WTC11 (cell line): Measurements from ENCODE around the gene CYSRT1. TPM values are rescaled to one million over a fixed set of nuclear protein-coding genes. Genes with fewer than 3 reads are reported as not detected.

Experiments
- ARID4B ChIP-seq: sonication (generic); formaldehyde crosslinking; IDR thresholded peaks from 2 replicates; pipeline ENCODE4 v1.8.0; 2023; ENCODE audit warnings: missing genetic modification reagents, mild to moderate bottlenecking, borderline replicate concordance
- ATF2 ChIP-seq: sonication (generic); formaldehyde crosslinking; IDR thresholded peaks from 2 replicates; pipeline ENCODE4 v1.8.1; 2022; ENCODE audit warnings: low read depth, missing genetic modification reagents, borderline replicate concordance
- CDX4 ChIP-seq: fragments of 250-450 bp; sonication (Bioruptor Pico); IDR thresholded peaks from 2 replicates; pipeline ENCODE4 v1.9.0; 2021; ENCODE audit warnings: moderate library complexity, mild to moderate bottlenecking, inconsistent platforms, borderline replicate concordance
- E2F5 ChIP-seq: sonication (generic); formaldehyde crosslinking; IDR thresholded peaks from 2 replicates; pipeline ENCODE4 v1.8.1; 2022; ENCODE audit warnings: mild to moderate bottlenecking, moderate library complexity, missing genetic modification reagents
- ETV6 ChIP-seq: sonication (generic); formaldehyde crosslinking; IDR thresholded peaks from 2 replicates; pipeline ENCODE4 v1.8.1; 2022; ENCODE audit warnings: mild to moderate bottlenecking, missing genetic modification reagents
- FOXP1 ChIP-seq: sonication (generic); formaldehyde crosslinking; IDR thresholded peaks from 2 replicates; pipeline ENCODE4 v1.8.0; 2022; ENCODE audit warnings: missing genetic modification reagents, mild to moderate bottlenecking, moderate library complexity, borderline replicate concordance
- GABPB1 ChIP-seq: sonication (generic); formaldehyde crosslinking; IDR thresholded peaks from 2 replicates; pipeline ENCODE4 v1.8.1; 2023; ENCODE audit warnings: mild to moderate bottlenecking, missing genetic modification reagents
- GTF2I ChIP-seq: fragments of 250-450 bp; sonication (Bioruptor Pico); conservative IDR thresholded peaks from 2 replicates; pipeline ENCODE4 v1.4.0; 2021; ENCODE audit warnings: mild to moderate bottlenecking
- MXD4 ChIP-seq: fragments of 250-450 bp; sonication (Bioruptor Pico); IDR thresholded peaks from 2 replicates; pipeline ENCODE4 v1.8.0; 2021; ENCODE audit warnings: mild to moderate bottlenecking, moderate library complexity, borderline replicate concordance
- NR1H2 ChIP-seq: sonication (generic); formaldehyde crosslinking; IDR thresholded peaks from 2 replicates; pipeline ENCODE4 v1.9.0; 2021; ENCODE audit warnings: mild to moderate bottlenecking, moderate library complexity, missing genetic modification reagents
- NR3C1 ChIP-seq: sonication (generic); formaldehyde crosslinking; conservative IDR thresholded peaks from 2 replicates; pipeline ENCODE4 v1.8.1; 2023; ENCODE audit warnings: low read depth, mild to moderate bottlenecking, missing genetic modification reagents
- SMAD3 ChIP-seq: sonication (generic); formaldehyde crosslinking; IDR thresholded peaks from 2 replicates; pipeline ENCODE4 v1.8.0; 2022; ENCODE audit warnings: missing genetic modification reagents, mild to moderate bottlenecking, borderline replicate concordance
- TCF7 ChIP-seq: sonication (generic); formaldehyde crosslinking; IDR thresholded peaks from 2 replicates; pipeline ENCODE4 v1.8.0; 2022; ENCODE audit warnings: mild to moderate bottlenecking, low read depth, missing genetic modification reagents, moderate library complexity
- ZNF219 ChIP-seq: sonication (generic); formaldehyde crosslinking; IDR thresholded peaks from 2 replicates; pipeline ENCODE4 v1.8.0; 2023; ENCODE audit warnings: missing genetic modification reagents, mild to moderate bottlenecking, borderline replicate concordance
- ZNF396 ChIP-seq: fragments of 250-450 bp; sonication (Bioruptor Pico); IDR thresholded peaks from 2 replicates; pipeline ENCODE4 v1.8.0; 2021; ENCODE audit warnings: mild to moderate bottlenecking, moderate library complexity, borderline replicate concordance
- ZNF423 ChIP-seq: fragments of 250-450 bp; sonication (Bioruptor Pico); IDR thresholded peaks from 2 replicates; pipeline ENCODE4 v2.1.2; 2022; ENCODE audit warnings: mild to moderate bottlenecking, moderate library complexity
- ZNF671 ChIP-seq: fragments of 250-450 bp; sonication (Bioruptor Pico); IDR thresholded peaks from 2 replicates; pipeline ENCODE4 v1.8.0; 2021; ENCODE audit warnings: mild to moderate bottlenecking
- total RNA-seq: library from RNA; stranded (reverse); gene quantifications from 3 replicates; pipeline ENCODE4 v1.2.3, GENCODE V29; 2021
- TF ChIP-seq, protein P1 (sequence below): sonication (generic); formaldehyde crosslinking; IDR thresholded peaks from 2 replicates; pipeline ENCODE4 v1.8.0; 2022; ENCODE audit warnings: mild to moderate bottlenecking, missing genetic modification reagents
- TF ChIP-seq, protein P2 (sequence below): sonication (generic); formaldehyde crosslinking; IDR thresholded peaks from 2 replicates; pipeline ENCODE4 v1.8.0; 2022; ENCODE audit warnings: missing genetic modification reagents
- TF ChIP-seq, protein P3 (sequence below): sonication (generic); formaldehyde crosslinking; IDR thresholded peaks from 2 replicates; pipeline ENCODE4 v1.8.1; 2023; ENCODE audit warnings: mild to moderate bottlenecking, missing genetic modification reagents, borderline replicate concordance

CYSRT1 gene
- total RNA-seq, 1 experiment from 2014 or later, result 3.5 TPM

GRCh38 chr9:137240841-137241489 is 16.0 kb downstream of the CYSRT1 start, which contains the start of gene TUBB4B (continued):
- TF ChIP-seq ZNF671 (CRISPR knock-in tag) (no peak), E2F5 (peak; percentile 67; the same call in 1 of the 2 replicates), ARID4B (CRISPR knock-in tag) (peak; percentile 85; the same call in 1 of the 2 replicates), GABPB1 (CRISPR knock-in tag) (peak; percentile 66; the same call in 1 of the 2 replicates), ZNF219 (CRISPR knock-in tag) (no peak), NR1H2 (CRISPR knock-in tag) (no peak), SMAD3 (no peak; the same call in 1 of the 2 replicates), ZNF423 (no peak), NR3C1 (CRISPR knock-in tag) (no peak), MXD4 (CRISPR knock-in tag) (no peak), GTF2I (no peak), ZNF396 (CRISPR knock-in tag) (no peak), CDX4 (CRISPR knock-in tag) (no peak; the same call in 1 of the 2 replicates), FOXP1 (peak; percentile 50; the same call in 1 of the 2 replicates), TCF7 (CRISPR knock-in tag) (no peak), ETV6 (CRISPR knock-in tag) (peak; percentile 83), ATF2 (CRISPR knock-in tag) (no peak)
- TF ChIP-seq, protein P1, sequence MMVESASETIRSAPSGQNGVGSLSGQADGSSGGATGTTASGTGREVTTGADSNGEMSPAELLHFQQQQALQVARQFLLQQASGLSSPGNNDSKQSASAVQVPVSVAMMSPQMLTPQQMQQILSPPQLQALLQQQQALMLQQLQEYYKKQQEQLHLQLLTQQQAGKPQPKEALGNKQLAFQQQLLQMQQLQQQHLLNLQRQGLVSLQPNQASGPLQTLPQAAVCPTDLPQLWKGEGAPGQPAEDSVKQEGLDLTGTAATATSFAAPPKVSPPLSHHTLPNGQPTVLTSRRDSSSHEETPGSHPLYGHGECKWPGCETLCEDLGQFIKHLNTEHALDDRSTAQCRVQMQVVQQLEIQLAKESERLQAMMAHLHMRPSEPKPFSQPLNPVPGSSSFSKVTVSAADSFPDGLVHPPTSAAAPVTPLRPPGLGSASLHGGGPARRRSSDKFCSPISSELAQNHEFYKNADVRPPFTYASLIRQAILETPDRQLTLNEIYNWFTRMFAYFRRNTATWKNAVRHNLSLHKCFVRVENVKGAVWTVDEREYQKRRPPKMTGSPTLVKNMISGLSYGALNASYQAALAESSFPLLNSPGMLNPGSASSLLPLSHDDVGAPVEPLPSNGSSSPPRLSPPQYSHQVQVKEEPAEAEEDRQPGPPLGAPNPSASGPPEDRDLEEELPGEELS (CRISPR knock-in tag), result peak; percentile 62; the same call in 1 of the 2 replicates
- TF ChIP-seq, protein P2, sequence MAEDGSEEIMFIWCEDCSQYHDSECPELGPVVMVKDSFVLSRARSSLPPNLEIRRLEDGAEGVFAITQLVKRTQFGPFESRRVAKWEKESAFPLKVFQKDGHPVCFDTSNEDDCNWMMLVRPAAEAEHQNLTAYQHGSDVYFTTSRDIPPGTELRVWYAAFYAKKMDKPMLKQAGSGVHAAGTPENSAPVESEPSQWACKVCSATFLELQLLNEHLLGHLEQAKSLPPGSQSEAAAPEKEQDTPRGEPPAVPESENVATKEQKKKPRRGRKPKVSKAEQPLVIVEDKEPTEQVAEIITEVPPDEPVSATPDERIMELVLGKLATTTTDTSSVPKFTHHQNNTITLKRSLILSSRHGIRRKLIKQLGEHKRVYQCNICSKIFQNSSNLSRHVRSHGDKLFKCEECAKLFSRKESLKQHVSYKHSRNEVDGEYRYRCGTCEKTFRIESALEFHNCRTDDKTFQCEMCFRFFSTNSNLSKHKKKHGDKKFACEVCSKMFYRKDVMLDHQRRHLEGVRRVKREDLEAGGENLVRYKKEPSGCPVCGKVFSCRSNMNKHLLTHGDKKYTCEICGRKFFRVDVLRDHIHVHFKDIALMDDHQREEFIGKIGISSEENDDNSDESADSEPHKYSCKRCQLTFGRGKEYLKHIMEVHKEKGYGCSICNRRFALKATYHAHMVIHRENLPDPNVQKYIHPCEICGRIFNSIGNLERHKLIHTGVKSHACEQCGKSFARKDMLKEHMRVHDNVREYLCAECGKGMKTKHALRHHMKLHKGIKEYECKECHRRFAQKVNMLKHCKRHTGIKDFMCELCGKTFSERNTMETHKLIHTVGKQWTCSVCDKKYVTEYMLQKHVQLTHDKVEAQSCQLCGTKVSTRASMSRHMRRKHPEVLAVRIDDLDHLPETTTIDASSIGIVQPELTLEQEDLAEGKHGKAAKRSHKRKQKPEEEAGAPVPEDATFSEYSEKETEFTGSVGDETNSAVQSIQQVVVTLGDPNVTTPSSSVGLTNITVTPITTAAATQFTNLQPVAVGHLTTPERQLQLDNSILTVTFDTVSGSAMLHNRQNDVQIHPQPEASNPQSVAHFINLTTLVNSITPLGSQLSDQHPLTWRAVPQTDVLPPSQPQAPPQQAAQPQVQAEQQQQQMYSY (CRISPR knock-in tag), result no peak
- TF ChIP-seq, protein P3, sequence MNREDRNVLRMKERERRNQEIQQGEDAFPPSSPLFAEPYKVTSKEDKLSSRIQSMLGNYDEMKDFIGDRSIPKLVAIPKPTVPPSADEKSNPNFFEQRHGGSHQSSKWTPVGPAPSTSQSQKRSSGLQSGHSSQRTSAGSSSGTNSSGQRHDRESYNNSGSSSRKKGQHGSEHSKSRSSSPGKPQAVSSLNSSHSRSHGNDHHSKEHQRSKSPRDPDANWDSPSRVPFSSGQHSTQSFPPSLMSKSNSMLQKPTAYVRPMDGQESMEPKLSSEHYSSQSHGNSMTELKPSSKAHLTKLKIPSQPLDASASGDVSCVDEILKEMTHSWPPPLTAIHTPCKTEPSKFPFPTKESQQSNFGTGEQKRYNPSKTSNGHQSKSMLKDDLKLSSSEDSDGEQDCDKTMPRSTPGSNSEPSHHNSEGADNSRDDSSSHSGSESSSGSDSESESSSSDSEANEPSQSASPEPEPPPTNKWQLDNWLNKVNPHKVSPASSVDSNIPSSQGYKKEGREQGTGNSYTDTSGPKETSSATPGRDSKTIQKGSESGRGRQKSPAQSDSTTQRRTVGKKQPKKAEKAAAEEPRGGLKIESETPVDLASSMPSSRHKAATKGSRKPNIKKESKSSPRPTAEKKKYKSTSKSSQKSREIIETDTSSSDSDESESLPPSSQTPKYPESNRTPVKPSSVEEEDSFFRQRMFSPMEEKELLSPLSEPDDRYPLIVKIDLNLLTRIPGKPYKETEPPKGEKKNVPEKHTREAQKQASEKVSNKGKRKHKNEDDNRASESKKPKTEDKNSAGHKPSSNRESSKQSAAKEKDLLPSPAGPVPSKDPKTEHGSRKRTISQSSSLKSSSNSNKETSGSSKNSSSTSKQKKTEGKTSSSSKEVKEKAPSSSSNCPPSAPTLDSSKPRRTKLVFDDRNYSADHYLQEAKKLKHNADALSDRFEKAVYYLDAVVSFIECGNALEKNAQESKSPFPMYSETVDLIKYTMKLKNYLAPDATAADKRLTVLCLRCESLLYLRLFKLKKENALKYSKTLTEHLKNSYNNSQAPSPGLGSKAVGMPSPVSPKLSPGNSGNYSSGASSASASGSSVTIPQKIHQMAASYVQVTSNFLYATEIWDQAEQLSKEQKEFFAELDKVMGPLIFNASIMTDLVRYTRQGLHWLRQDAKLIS, result no peak
